H7 (cell line): ENCODE results near the gene TMEM175. TPM values are rescaled to one million over a fixed set of nuclear protein-coding genes. Genes with fewer than 3 reads are reported as not detected.
A peak's percentile ranks its signal among the peaks of the same experiment; 100 is the strongest.
"Not testable (repeated sequence)": the region's sequence is repeated elsewhere in the genome, so short reads cannot be mapped to it uniquely, and the experiment has no call there.

Experiments used
- DNase-seq: peaks from one replicate; pipeline ENCODE4 v3.0.0; 2012
- H3K27me3 ChIP-seq: 2 replicates; pipeline ENCODE4 v1.6.0; 2011; ENCODE audit warnings: mild to moderate bottlenecking, low read length; ENCODE audit not compliant: control insufficient read depth, insufficient read depth
- H3K36me3 ChIP-seq: replicated peaks from 2 replicates; pipeline ENCODE4 v1.5.1; 2011; ENCODE audit warnings: low read length; ENCODE audit not compliant: control insufficient read depth, insufficient read depth
- H3K4me3 ChIP-seq: 2 replicates; pipeline ENCODE4 v1.5.1; 2011; ENCODE audit warnings: low read depth, mild to moderate bottlenecking, control low read depth, low read length, moderate library complexity; ENCODE audit not compliant: insufficient read depth
- total RNA-seq: library from RNA; depleted of rRNA; stranded (reverse); fragments of >200 nt; shearing (Covaris generic); gene quantifications from 2 replicates; pipeline ENCODE4 v1.2.3, GENCODE V29; 2014

Gene TMEM175
- total RNA-seq, 1 experiment from 2014 or later: 8.4 TPM

GRCh38 chr4:917466-917865, 14.8 kb upstream of the TMEM175 start:
- peak; percentile 22 for DNase-seq
- H3K27me3 ChIP-seq: no peaks in the 10 kb centered on the region
- H3K36me3 ChIP-seq: no peaks in the 10 kb centered on the region; the same call in 1 of the 2 replicates
- no peak overlapping the region for H3K4me3 ChIP-seq

GRCh38 chr4:917992-918391, 14.3 kb upstream of the TMEM175 start:
- Histone ChIP-seq H3K27me3 (no peaks in the 10 kb centered on the region), H3K4me3 (no peak overlapping the region), H3K36me3 (no peaks in the 10 kb centered on the region)
- DNase-seq: no peak

GRCh38 chr4:918591-918990, 13.7 kb upstream of the TMEM175 start:
- not testable (repeated sequence) for DNase-seq, H3K36me3 ChIP-seq, H3K4me3 ChIP-seq, H3K27me3 ChIP-seq

- peak; percentile 39 for DNase-seq
- H3K36me3 ChIP-seq, H3K27me3 ChIP-seq, H3K4me3 ChIP-seq: not testable (repeated sequence)
These were observed 13.1 kb upstream of the TMEM175 start for GRCh38 chr4:919004-919680.

- Histone ChIP-seq H3K36me3 (no peaks in the 10 kb centered on the region), H3K27me3 (no peaks in the 10 kb centered on the region), H3K4me3 (no peak overlapping the region)
- DNase-seq: peak; percentile 16
These were observed 10.4 kb upstream of the TMEM175 start for GRCh38 chr4:921830-922331.

- Histone ChIP-seq H3K36me3 (no peaks in the 10 kb centered on the region), H3K4me3 (no peak overlapping the region), H3K27me3 (no peaks in the 10 kb centered on the region)
- peak; percentile 59 for DNase-seq
These were observed 7.9 kb upstream of the TMEM175 start for GRCh38 chr4:924107-925096.

GRCh38 chr4:925171-925570, 7.1 kb upstream of the TMEM175 start:
- peak; percentile 32 for DNase-seq
- Histone ChIP-seq H3K4me3 (no peak overlapping the region), H3K36me3 (no peaks in the 10 kb centered on the region), H3K27me3 (no peaks in the 10 kb centered on the region)

- peak; percentile 39 for DNase-seq
- Histone ChIP-seq H3K4me3 (no peak overlapping the region), H3K36me3 (no peaks in the 10 kb centered on the region), H3K27me3 (no peaks in the 10 kb centered on the region)
These were observed 6.3 kb upstream of the TMEM175 start for GRCh38 chr4:925771-926500.

GRCh38 chr4:926538-926937, 5.7 kb upstream of the TMEM175 start:
- Histone ChIP-seq H3K27me3 (no peaks in the 10 kb centered on the region), H3K4me3 (no peak overlapping the region), H3K36me3 (no peaks in the 10 kb centered on the region)
- DNase-seq: peak; percentile 93

GRCh38 chr4:927566-927965, 4.7 kb upstream of the TMEM175 start:
- H3K4me3 ChIP-seq, H3K27me3 ChIP-seq, H3K36me3 ChIP-seq: not testable (repeated sequence)
- peak; percentile 48 for DNase-seq

GRCh38 chr4:929096-929765, 3.0 kb upstream of the TMEM175 start:
- peak; percentile 15 for DNase-seq
- Histone ChIP-seq H3K36me3 (no peaks in the 10 kb centered on the region), H3K4me3 (no peak overlapping the region)

GRCh38 chr4:930028-930551, 2.2 kb upstream of the TMEM175 start:
- H3K36me3 ChIP-seq: no peaks in the 10 kb centered on the region
- H3K4me3 ChIP-seq: no peak overlapping the region
- peak; percentile 17 for DNase-seq
- H3K27me3 ChIP-seq: no peaks in the 10 kb centered on the region

More at GRCh38 chr4:929096-929765, 3.0 kb upstream of the TMEM175 start:
- H3K27me3 ChIP-seq: no peaks in the 10 kb centered on the region

- no peaks in the 10 kb centered on the region for H3K36me3 ChIP-seq
- no peak overlapping the region; the same call in 1 of the 2 replicates for H3K4me3 ChIP-seq
- peak; percentile 37 for DNase-seq
- no peaks in the 10 kb centered on the region for H3K27me3 ChIP-seq
These were observed 1.4 kb upstream of the TMEM175 start for GRCh38 chr4:930827-931193.
